Measurements from ENCODE around the gene SEC22A. TPM values are rescaled to one million over a fixed set of nuclear protein-coding genes. Genes with fewer than 3 reads are reported as not detected.

Gene SEC22A
- total RNA-seq (2014; rRNA removed; shearing (Covaris generic)): 16.4 and 17.2 TPM in 2 replicates

GRCh38 chr3:123201557-123202427 is at the start of gene SEC22A:
Gene SEC22A, plus strand, starts transcription at chr3:123201943. Its CDS starts 7,275 bp downstream, at chr3:123209218.
- DNase-seq (ENCODE audit: low spot score): peak; percentile 98

GRCh38 chr3:123152687-123153086 is 49.1 kb upstream of the SEC22A start:
- DNase-seq (ENCODE audit: low spot score): no peak

GRCh38 chr3:123153125-123154019 is 48.4 kb upstream of the SEC22A start:
- no peak for DNase-seq (ENCODE audit: low spot score)

- DNase-seq (ENCODE audit: low spot score): no peak
These were observed 47.4 kb upstream of the SEC22A start for GRCh38 chr3:123154020-123154985.

GRCh38 chr3:123155471-123156011 is 46.2 kb upstream of the SEC22A start:
- DNase-seq (ENCODE audit: low spot score): no peak

- no peak for DNase-seq (ENCODE audit: low spot score)
These were observed 45.3 kb upstream of the SEC22A start for GRCh38 chr3:123156276-123156995.

- DNase-seq (ENCODE audit: low spot score): no peak
These were observed 44.5 kb upstream of the SEC22A start for GRCh38 chr3:123157209-123157597.

- no peak for DNase-seq (ENCODE audit: low spot score)
These were observed 44.0 kb upstream of the SEC22A start for GRCh38 chr3:123157598-123158287.

GRCh38 chr3:123158330-123158729 is 43.4 kb upstream of the SEC22A start:
- DNase-seq (ENCODE audit: low spot score): peak; percentile 25

- no peak for DNase-seq (ENCODE audit: low spot score)
These were observed 42.8 kb upstream of the SEC22A start for GRCh38 chr3:123158899-123159390.

GRCh38 chr3:123159926-123160635 is 41.7 kb upstream of the SEC22A start:
- DNase-seq (ENCODE audit: low spot score): no peak

- DNase-seq (ENCODE audit: low spot score): no peak
These were observed 40.6 kb upstream of the SEC22A start for GRCh38 chr3:123161167-123161566.

GRCh38 chr3:123163141-123163540 is 38.6 kb upstream of the SEC22A start:
- no peak for DNase-seq (ENCODE audit: low spot score)

GRCh38 chr3:123165163-123165562 is 36.6 kb upstream of the SEC22A start:
- DNase-seq (ENCODE audit: low spot score): no peak

GRCh38 chr3:123167686-123168085 is 34.1 kb upstream of the SEC22A start:
- no peak for DNase-seq (ENCODE audit: low spot score)

GRCh38 chr3:123168122-123168521 is 33.6 kb upstream of the SEC22A start:
- no peak for DNase-seq (ENCODE audit: low spot score)

- no peak for DNase-seq (ENCODE audit: low spot score)
These were observed 33.1 kb upstream of the SEC22A start for GRCh38 chr3:123168605-123169004.

- DNase-seq (ENCODE audit: low spot score): peak; percentile 8
These were observed 32.2 kb upstream of the SEC22A start for GRCh38 chr3:123169492-123169929.

- DNase-seq (ENCODE audit: low spot score): no peak
These were observed 31.8 kb upstream of the SEC22A start for GRCh38 chr3:123169930-123170329.
